GM19463 (cell line): Measurements from ENCODE around the gene PRKCB.
A peak's percentile ranks its signal among the peaks of the same experiment; 100 is the strongest.
"Not testable (repeated sequence)": the region's sequence is repeated elsewhere in the genome, so short reads cannot be mapped to it uniquely, and the experiment has no call there.

Source experiments
- ATAC-seq: cut with Tn5 transposase; IDR thresholded peaks from one replicate; pipeline ENCODE4 v1.9.1; 2021; ENCODE audit warnings: mild to moderate bottlenecking, moderate library complexity; ENCODE audit not compliant: unreplicated experiment

PRKCB gene

GRCh38 chr16:23998771-23999170, 163.0 kb downstream of the PRKCB start:
- no peak for ATAC-seq

- ATAC-seq, result peak; percentile 86
These were observed 163.9 kb downstream of the PRKCB start for GRCh38 chr16:23999663-24000062.

- ATAC-seq, result no peak
These were observed 165.9 kb downstream of the PRKCB start for GRCh38 chr16:24001710-24002109.

DNA sequence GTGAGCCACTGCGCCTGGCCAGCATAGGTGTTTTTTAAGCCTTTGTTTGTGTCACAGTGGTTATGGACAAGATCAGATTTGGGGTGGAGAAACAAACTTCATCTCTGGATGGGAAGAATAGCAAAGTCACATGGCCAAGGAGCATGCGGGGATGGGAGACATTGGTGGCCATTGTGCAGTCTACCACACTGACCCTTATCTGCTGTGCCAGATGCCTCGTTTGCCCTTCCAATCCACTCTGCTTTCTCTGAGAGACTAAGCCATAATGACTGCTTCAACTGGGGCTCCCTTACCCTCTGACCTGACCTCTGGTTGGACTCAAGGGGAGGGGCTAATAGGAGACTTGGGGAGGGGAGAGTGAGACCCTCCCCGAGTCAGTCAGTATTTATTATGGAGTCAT, 166.8 kb downstream of the PRKCB start:
- ATAC-seq, result no peak

DNA sequence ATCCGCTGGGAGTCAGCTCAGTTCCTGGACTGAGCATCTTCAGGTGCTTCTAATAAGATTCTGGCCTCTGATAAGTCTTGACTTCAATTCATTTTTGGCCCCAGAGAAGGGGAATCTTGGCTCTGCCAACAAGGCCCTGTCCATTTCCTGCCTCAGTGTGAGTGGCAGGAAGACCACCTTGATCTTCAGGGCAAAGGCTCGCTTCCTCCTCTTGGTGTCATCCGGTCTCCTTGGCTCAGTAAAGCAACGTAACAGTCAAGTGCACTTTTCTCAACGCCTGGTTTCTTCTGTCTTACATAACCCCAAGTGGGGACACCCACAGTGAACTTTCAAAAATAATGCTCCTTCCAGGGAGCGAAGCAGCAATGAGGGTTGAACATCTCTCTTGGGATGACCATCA, 169.8 kb downstream of the PRKCB start:
- ATAC-seq, result no peak

- no peak for ATAC-seq
These were observed 171.6 kb downstream of the PRKCB start for GRCh38 chr16:24007391-24007790.

GRCh38 chr16:24007934-24008333, 172.2 kb downstream of the PRKCB start:
- no peak for ATAC-seq

GRCh38 chr16:24009098-24009497, 173.3 kb downstream of the PRKCB start:
- no peak for ATAC-seq

DNA sequence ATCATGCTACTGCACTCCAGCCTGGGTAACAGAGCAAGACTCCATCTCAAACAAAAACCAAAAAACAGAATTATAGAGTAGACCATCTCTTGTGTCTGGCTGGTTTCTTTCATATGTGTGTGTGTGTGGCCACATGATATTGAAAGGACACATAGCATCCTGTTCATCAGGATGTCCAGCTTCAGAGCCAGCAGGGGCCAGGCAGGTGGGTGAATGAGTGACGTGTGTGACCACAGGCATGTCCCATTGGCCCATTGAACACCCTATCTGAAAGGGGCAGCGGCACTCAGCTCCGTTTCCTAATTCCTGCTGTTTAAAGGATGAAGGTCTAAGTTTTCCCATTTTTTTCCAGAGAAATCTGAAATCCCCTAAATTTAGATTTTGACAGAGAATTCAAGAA, 174.2 kb downstream of the PRKCB start:
- ATAC-seq, result no peak

GRCh38 chr16:24010440-24011089, 174.8 kb downstream of the PRKCB start:
- ATAC-seq, result no peak

- no peak for ATAC-seq
These were observed 175.5 kb downstream of the PRKCB start for GRCh38 chr16:24011237-24011636.

GRCh38 chr16:24013054-24013636, 177.4 kb downstream of the PRKCB start:
- no peak for ATAC-seq

DNA sequence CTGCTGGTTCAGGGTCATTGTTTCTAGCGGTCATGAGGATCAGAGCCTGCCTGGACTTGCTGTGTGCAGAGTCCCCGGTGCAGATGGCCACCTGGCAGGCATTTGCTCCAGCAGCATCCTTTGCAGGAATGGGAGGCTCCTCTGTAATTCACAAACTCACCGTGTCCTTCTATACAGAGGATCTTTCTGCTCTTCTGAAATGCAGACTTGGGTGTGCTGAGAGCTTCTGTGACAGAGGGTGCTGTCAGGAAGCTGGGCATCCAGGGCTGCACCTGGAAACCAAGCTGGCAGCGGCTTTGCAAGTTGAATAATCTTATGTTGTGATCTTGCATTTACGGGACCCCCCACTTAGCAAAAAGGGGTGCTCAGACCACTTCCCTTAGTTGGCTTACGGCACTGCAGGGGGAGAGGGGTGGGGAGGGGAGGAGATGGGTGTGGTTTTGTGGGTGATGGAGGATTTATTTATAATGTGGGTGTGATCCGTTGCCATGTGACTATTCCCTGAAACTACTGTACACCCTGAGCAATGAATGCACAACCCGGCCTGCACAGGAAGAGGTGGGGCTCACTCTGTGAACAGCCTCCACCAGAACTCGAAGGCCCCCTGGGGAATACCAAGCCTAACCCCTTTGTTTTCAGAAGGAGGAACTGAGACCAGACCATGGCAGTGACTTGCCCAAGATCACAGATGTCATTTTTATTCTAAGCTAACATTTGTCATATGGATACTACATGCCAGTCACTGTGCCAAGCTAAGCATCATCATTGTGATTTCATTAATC, 178.3 kb downstream of the PRKCB start:
- ATAC-seq, result peak; percentile 94

DNA sequence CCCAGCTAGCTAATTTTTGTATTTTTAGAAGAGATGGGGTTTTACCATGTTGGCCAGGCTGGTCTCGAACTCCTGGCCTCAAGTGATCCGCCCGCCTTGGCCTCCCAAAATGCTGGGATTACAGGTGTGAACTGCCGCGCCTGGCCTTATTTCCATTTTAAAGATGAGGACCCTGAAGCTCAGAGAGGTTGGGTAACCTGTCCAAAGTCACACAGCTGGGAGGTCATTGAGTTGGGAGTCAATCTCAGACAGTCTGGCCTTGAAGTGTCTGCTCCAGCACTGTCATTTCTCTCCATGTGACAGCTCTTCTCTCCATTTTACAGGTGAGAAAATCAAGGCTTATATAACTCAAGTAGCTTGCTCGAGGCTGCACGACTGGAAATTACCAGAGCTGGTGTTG, 179.2 kb downstream of the PRKCB start:
- ATAC-seq, result not testable (repeated sequence)

GRCh38 chr16:24015923-24016322, 180.1 kb downstream of the PRKCB start:
- ATAC-seq, result no peak

DNA sequence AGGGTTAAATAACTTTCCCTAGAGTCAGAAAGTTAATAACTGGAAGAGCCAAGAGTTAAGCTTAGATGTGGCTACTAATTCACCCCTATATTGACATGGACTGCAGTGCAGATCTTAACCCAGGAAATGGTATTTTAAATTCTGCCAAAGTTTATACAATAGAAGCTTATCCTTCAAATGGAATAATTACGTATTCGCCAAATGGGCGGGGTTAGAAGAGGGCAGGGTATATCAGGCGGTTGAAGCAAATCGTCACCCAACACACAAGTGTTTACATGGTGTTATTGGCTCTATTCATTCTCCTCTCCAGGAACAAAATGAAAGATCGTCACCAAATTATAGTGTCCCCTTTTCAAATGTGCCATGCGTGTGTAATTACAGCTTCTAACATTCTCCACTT, 182.7 kb downstream of the PRKCB start:
- ATAC-seq, result no peak

- ATAC-seq, result no peak
These were observed 187.0 kb downstream of the PRKCB start for GRCh38 chr16:24022797-24023196.

GRCh38 chr16:24023621-24024020, 187.8 kb downstream of the PRKCB start:
- ATAC-seq, result no peak

DNA sequence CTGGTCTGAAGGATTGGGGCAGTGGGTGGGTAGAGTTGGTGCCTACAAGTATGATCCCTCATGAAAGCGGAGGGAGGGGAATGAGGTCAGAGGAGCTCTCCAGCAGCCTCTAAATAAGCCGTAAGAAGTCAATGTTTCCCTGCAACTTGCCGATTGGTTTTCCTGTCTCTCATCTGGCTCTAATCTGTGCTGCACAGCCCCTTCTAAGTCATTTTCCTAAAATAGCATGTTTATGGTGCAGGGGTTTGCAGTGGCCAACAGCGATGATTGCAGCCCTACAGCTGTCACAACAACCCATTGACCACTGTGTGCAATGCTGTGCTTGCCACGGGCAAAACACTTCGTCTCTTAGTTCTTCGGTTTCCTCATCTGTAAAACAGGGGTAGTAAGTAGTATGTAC, 189.2 kb downstream of the PRKCB start:
- ATAC-seq, result no peak

GRCh38 chr16:24027466-24027865, 191.7 kb downstream of the PRKCB start:
- ATAC-seq, result no peak

DNA sequence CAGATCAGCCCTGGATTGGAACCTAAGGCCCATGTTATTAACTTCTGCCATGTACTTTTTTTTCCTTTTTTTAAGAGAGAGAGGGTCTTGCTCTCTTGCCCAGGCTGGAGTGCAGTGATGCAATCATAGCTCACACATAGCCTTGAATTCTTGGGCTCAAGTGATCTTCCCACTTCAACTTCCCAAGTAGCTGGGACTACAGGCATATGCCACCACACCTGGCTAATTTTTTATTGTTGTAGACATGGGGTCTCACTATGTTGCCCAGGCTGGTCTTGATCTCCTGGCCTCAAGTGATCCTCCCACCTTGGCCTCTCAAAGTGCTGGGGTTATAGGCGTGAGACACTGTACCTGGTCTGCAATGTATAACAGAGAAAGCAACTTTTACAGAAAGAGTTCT, 194.1 kb downstream of the PRKCB start:
- ATAC-seq, result not testable (repeated sequence)
